Keratinocyte (primary cell): ENCODE results near the gene CNNM1.

Experiments used
- EZH2 ChIP-seq: IDR thresholded peaks from one replicate; pipeline ENCODE4 v1.6.1; 2012; ENCODE audit warnings: inconsistent platforms, mild to moderate bottlenecking, low read length, moderate library complexity
- TF ChIP-seq, protein P1 (sequence below), 3 experiments: IDR thresholded peaks in 1 of 3; conservative IDR thresholded peaks in 1 of 3; optimal IDR thresholded peaks in 1 of 3; 2 replicates in 2 of 3; 3 replicates in 1 of 3; pipeline versions ENCODE3 to v1.5.1; 2011; ENCODE audit warnings: low read length in 3 of 3, mild to moderate bottlenecking in 3 of 3, moderate library complexity in 2 of 3, control low read depth in 1 of 3, inconsistent platforms in 1 of 3; ENCODE audit not compliant: insufficient read depth in 2 of 3; ENCODE audit errors: extremely low read depth in 1 of 3

DNA sequence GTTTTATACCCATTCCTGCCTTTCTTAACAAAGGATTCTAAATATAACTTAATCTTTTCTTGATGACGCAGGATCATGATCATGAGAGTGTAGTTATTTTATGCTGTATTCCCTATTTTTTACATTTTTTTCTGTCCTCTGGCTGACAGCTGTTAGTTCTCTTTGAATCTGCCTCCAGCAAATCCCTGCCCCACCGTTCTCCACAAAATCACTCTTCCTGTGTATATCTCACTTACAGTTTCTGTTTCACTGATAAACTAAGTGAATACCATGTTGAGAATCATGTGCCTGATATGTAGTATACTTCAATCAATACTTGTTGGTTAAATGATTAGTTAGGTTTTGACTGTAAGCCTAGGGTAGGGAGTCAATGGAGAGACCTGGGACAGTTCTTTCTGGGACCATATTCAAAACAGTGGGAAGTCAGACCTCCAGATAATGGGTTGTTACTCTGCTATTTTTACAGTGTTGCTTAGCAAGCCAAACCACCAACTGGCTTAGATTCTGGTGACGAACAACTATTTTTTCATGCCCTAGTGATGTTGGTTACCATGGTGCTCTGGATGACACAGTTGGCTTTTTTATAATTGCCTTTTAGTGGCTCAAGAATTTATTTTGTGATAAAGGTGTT, 12.8 kb downstream of the CNNM1 start:
- no peak for TF ChIP-seq EZH2
- TF ChIP-seq, protein P1, sequence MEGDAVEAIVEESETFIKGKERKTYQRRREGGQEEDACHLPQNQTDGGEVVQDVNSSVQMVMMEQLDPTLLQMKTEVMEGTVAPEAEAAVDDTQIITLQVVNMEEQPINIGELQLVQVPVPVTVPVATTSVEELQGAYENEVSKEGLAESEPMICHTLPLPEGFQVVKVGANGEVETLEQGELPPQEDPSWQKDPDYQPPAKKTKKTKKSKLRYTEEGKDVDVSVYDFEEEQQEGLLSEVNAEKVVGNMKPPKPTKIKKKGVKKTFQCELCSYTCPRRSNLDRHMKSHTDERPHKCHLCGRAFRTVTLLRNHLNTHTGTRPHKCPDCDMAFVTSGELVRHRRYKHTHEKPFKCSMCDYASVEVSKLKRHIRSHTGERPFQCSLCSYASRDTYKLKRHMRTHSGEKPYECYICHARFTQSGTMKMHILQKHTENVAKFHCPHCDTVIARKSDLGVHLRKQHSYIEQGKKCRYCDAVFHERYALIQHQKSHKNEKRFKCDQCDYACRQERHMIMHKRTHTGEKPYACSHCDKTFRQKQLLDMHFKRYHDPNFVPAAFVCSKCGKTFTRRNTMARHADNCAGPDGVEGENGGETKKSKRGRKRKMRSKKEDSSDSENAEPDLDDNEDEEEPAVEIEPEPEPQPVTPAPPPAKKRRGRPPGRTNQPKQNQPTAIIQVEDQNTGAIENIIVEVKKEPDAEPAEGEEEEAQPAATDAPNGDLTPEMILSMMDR (optimal IDR thresholded peaks at IDR 0.05 in 1 of 3, IDR thresholded peaks at IDR 0.05 in 1 of 3, conservative IDR thresholded peaks at IDR 0.05 in 1 of 3; ENCODE audit: extremely low read depth in 1 of 3, insufficient read depth in 2 of 3, low read length in 3 of 3): no peak
